NOMO-1 (cell line): Measurements from ENCODE around the gene ATP8A2.
A peak's percentile ranks its signal among the peaks of the same experiment; 100 is the strongest.
"Not testable (repeated sequence)": the region's sequence is repeated elsewhere in the genome, so short reads cannot be mapped to it uniquely, and the experiment has no call there.

Experiments used
- DNase-seq, 2 experiments: peaks; one replicate each; lab custom pipeline; 2025; ENCODE audit not compliant: unreplicated experiment in 2 of 2; lab: John Stamatoyannopoulos, UW

Gene ATP8A2

GRCh38 chr13:25371875-25372283 lies at the start of gene ATP8A2:
Gene ATP8A2, plus strand, starts transcription at chr13:25371974. Its CDS starts 239 bp downstream, at chr13:25372213.
- DNase-seq, result no peak

GRCh38 chr13:25324100-25324499 lies 47.7 kb upstream of the ATP8A2 start:
- no peak for DNase-seq

- DNase-seq, result no peak
These were observed 42.1 kb upstream of the ATP8A2 start for GRCh38 chr13:25329706-25330105.

GRCh38 chr13:25330541-25330940 lies 41.2 kb upstream of the ATP8A2 start:
- no peak for DNase-seq

- no peak for DNase-seq
These were observed 35.9 kb upstream of the ATP8A2 start for GRCh38 chr13:25335856-25336255.

GRCh38 chr13:25345576-25345975 lies 26.2 kb upstream of the ATP8A2 start:
- no peak for DNase-seq

- DNase-seq, result no peak
These were observed 24.6 kb upstream of the ATP8A2 start for GRCh38 chr13:25347151-25347550.

- DNase-seq, result no peak
These were observed 20.4 kb upstream of the ATP8A2 start for GRCh38 chr13:25351404-25351803.

- DNase-seq, result no peak
These were observed 19.5 kb upstream of the ATP8A2 start for GRCh38 chr13:25352230-25352629.

- DNase-seq, result no peak
These were observed 19.0 kb upstream of the ATP8A2 start for GRCh38 chr13:25352806-25353205.

- no peak for DNase-seq
These were observed 18.4 kb upstream of the ATP8A2 start for GRCh38 chr13:25353344-25353743.

GRCh38 chr13:25354377-25354776 lies 17.4 kb upstream of the ATP8A2 start:
- no peak for DNase-seq

- DNase-seq, result not testable (repeated sequence)
These were observed 11.3 kb upstream of the ATP8A2 start for GRCh38 chr13:25360443-25360842.

- DNase-seq, result no peak
These were observed 6.0 kb upstream of the ATP8A2 start for GRCh38 chr13:25365720-25366235.

- DNase-seq, result no peak
These were observed 458 bp upstream of the ATP8A2 start for GRCh38 chr13:25371158-25371874.

GRCh38 chr13:25372284-25373081 lies 709 bp downstream of the ATP8A2 start:
- no peak for DNase-seq

- peak; percentile 31 to 65 for DNase-seq
These were observed 4.1 kb downstream of the ATP8A2 start for GRCh38 chr13:25375727-25376358.

GRCh38 chr13:25377244-25377962 lies 5.6 kb downstream of the ATP8A2 start:
- DNase-seq, result no peak

GRCh38 chr13:25378528-25378927 lies 6.8 kb downstream of the ATP8A2 start:
- no peak for DNase-seq

GRCh38 chr13:25379011-25379410 lies 7.2 kb downstream of the ATP8A2 start:
- no peak for DNase-seq

GRCh38 chr13:25380082-25380481 lies 8.3 kb downstream of the ATP8A2 start:
- no peak for DNase-seq
